Stimulated activated CD4-positive, alpha-beta T cell treated with anti-CD3 and anti-CD28 coated beads, Interleukin-2, amount 100 ng/mL, for 24 hours (primary cell): ENCODE measurements around the gene SYCP3.

Experiments
- DNase-seq, 2 donors: peaks; one replicate each; pipeline ENCODE4 v3.0.0-alpha.2; 2020

The SYCP3 gene

GRCh38 chr12:101738920-101739665 is at the start of gene SYCP3:
SYCP3 (minus strand) TSS chr12:101739462; CDS start chr12:101737935, 1,527 bp downstream.
- DNase-seq = no peak

- no peak for DNase-seq
These were observed 46.4 kb upstream of the SYCP3 start for GRCh38 chr12:101785671-101786070.

GRCh38 chr12:101784376-101784775 is 45.1 kb upstream of the SYCP3 start:
- no peak for DNase-seq

GRCh38 chr12:101783838-101784237 is 44.6 kb upstream of the SYCP3 start:
- no peak for DNase-seq

- DNase-seq = no peak
These were observed 43.9 kb upstream of the SYCP3 start for GRCh38 chr12:101783150-101783549.

- DNase-seq = no peak
These were observed 43.0 kb upstream of the SYCP3 start for GRCh38 chr12:101782273-101782731.

- DNase-seq = no peak
These were observed 42.6 kb upstream of the SYCP3 start for GRCh38 chr12:101781834-101782233.

- DNase-seq = no peak
These were observed 41.3 kb upstream of the SYCP3 start for GRCh38 chr12:101780599-101780998.

- DNase-seq = no peak
These were observed 40.4 kb upstream of the SYCP3 start for GRCh38 chr12:101779626-101780025.

GRCh38 chr12:101779200-101779599 is 39.9 kb upstream of the SYCP3 start:
- DNase-seq = no peak

GRCh38 chr12:101777978-101778377 is 38.7 kb upstream of the SYCP3 start:
- DNase-seq = no peak

GRCh38 chr12:101777485-101777884 is 38.2 kb upstream of the SYCP3 start:
- DNase-seq = no peak

- DNase-seq = no peak
These were observed 36.6 kb upstream of the SYCP3 start for GRCh38 chr12:101775816-101776215.

- peak; percentile 65 to 74 for DNase-seq
These were observed 34.4 kb upstream of the SYCP3 start for GRCh38 chr12:101773650-101774162.

GRCh38 chr12:101772012-101772775 is 32.9 kb upstream of the SYCP3 start:
- DNase-seq = no peak

- no peak for DNase-seq
These were observed 30.6 kb upstream of the SYCP3 start for GRCh38 chr12:101769865-101770264.

- no peak for DNase-seq
These were observed 29.5 kb upstream of the SYCP3 start for GRCh38 chr12:101768781-101769180.

GRCh38 chr12:101767537-101767936 is 28.3 kb upstream of the SYCP3 start:
- DNase-seq = no peak

- no peak for DNase-seq
These were observed 25.0 kb upstream of the SYCP3 start for GRCh38 chr12:101764051-101764792.

- DNase-seq = no peak
These were observed 24.1 kb upstream of the SYCP3 start for GRCh38 chr12:101763246-101763931.

GRCh38 chr12:101761781-101762180 is 22.5 kb upstream of the SYCP3 start:
- DNase-seq = no peak

- no peak for DNase-seq
These were observed 22.1 kb upstream of the SYCP3 start for GRCh38 chr12:101761350-101761749.
